Colonic mucosa (tissue), 4 donors: ENCODE data around the gene UGGT2. TPM values are rescaled to one million over a fixed set of nuclear protein-coding genes. Genes with fewer than 3 reads are reported as not detected.

ENCODE experiments used
- DNase-seq: peaks from one replicate; pipeline ENCODE4 v3.0.0-alpha.2; 2020
- H3K27ac ChIP-seq: fragments of 200-600 bp; one replicate; pipeline ENCODE4 v1.8.0; 2021
- H3K27me3 ChIP-seq: fragments of 200-600 bp; one replicate; pipeline ENCODE4 v1.8.0; 2021
- H3K36me3 ChIP-seq: fragments of 200-600 bp; one replicate; pipeline ENCODE4 v1.8.0; 2021
- H3K4me1 ChIP-seq: fragments of 200-600 bp; one replicate; pipeline ENCODE4 v1.8.0; 2021; ENCODE audit warnings: mild to moderate bottlenecking
- H3K4me3 ChIP-seq: fragments of 200-600 bp; one replicate; pipeline ENCODE4 v1.8.0; 2021
- H3K9ac ChIP-seq, 2 donors: one replicate each; pipeline ENCODE4 v1.7.0; 2013; ENCODE audit warnings: control low read depth in 2 of 2, low read depth in 2 of 2, low read length in 2 of 2
- H3K9me3 ChIP-seq: fragments of 200-600 bp; one replicate; pipeline ENCODE4 v1.8.0; 2021
- CTCF ChIP-seq: fragments of 200-600 bp; IDR thresholded peaks from one replicate; pipeline ENCODE4 v1.8.0; 2022; ENCODE audit warnings: antibody characterized with exemption, mild to moderate bottlenecking
- intact Hi-C: fragments of 100-400 bp; cut with DNase I; formaldehyde crosslinking; loops from one replicate; pipeline ENCODE4 v1.14.1; 2022
- total RNA-seq, 2 donors: library from RNA; stranded (reverse); fragmentation: NEBNext Ultra II Directional in 1 of 2; extraction: Animal tissue kit (Norgen Biotek cat#: 25700) in 1 of 2; gene quantifications; one replicate each; pipeline ENCODE4 v1.2.1, GENCODE V29; 2021
- donor health status: healthy.
- donor health status: DM: no; HTN: no; CAD: no.
- donor health status: DM: no; HTN: no; CAD: no.

UGGT2 gene
- total RNA-seq, 2 donors from 2014 or later, result 16.3 to 18.0 TPM

GRCh38 chr13:96081888-96082287 is 28.7 kb upstream of the UGGT2 start:
- H3K27me3 ChIP-seq, result no peaks in the 10 kb centered on the region
- H3K36me3 ChIP-seq, result no peaks in the 10 kb centered on the region
- H3K27ac ChIP-seq, result no peak overlapping the region
- TF ChIP-seq CTCF, result no peak
- H3K4me3 ChIP-seq, result no peak overlapping the region
- intact Hi-C loops, result no loop called here
- H3K9me3 ChIP-seq, result no peaks in the 10 kb centered on the region
- DNase-seq, result no peak
- no peaks in the 10 kb centered on the region for H3K4me1 ChIP-seq
- H3K9ac ChIP-seq, result no peak overlapping the region

GRCh38 chr13:96080676-96081075 is 27.5 kb upstream of the UGGT2 start:
- intact Hi-C loops, result no loop called here
- Histone ChIP-seq H3K9ac (no peak overlapping the region), H3K27me3 (no peaks in the 10 kb centered on the region), H3K4me1 (no peaks in the 10 kb centered on the region), H3K27ac (no peak overlapping the region), H3K9me3 (no peaks in the 10 kb centered on the region), H3K4me3 (no peak overlapping the region), H3K36me3 (no peaks in the 10 kb centered on the region)
- no peak for TF ChIP-seq CTCF
- no peak for DNase-seq

- TF ChIP-seq CTCF, result no peak
- Histone ChIP-seq H3K9ac (no peak overlapping the region), H3K27me3 (no peaks in the 10 kb centered on the region), H3K36me3 (no peaks in the 10 kb centered on the region), H3K4me3 (no peak overlapping the region), H3K9me3 (no peaks in the 10 kb centered on the region), H3K27ac (no peak overlapping the region), H3K4me1 (no peaks in the 10 kb centered on the region)
- DNase-seq, result no peak
- intact Hi-C loops, result loop anchor here (10.0 kb wide), 1 partner anchor 51 kb away; no protein-coding TSS in a partner anchor
Observed at GRCh38 chr13:96075953-96076543, 22.8 kb upstream of the UGGT2 start.

GRCh38 chr13:96072392-96072791 is 19.2 kb upstream of the UGGT2 start:
- Histone ChIP-seq H3K36me3 (no peaks in the 10 kb centered on the region), H3K9me3 (no peaks in the 10 kb centered on the region), H3K27ac (no peak overlapping the region), H3K4me1 (no peaks in the 10 kb centered on the region), H3K27me3 (no peaks in the 10 kb centered on the region), H3K4me3 (no peak overlapping the region), H3K9ac (no peak overlapping the region)
- DNase-seq, result no peak
- intact Hi-C loops, result loop anchor here (10.0 kb wide), 1 partner anchor 48 kb away; no protein-coding TSS in a partner anchor
- no peak for TF ChIP-seq CTCF

- H3K36me3 ChIP-seq, result no peaks in the 10 kb centered on the region
- intact Hi-C loops, result loop anchor here (10.0 kb wide), 1 partner anchor 47 kb away; no protein-coding TSS in a partner anchor
- no peaks in the 10 kb centered on the region for H3K9me3 ChIP-seq
- DNase-seq, result no peak
- H3K27me3 ChIP-seq, result no peaks in the 10 kb centered on the region
- no peak for TF ChIP-seq CTCF
- no peak overlapping the region for H3K9ac ChIP-seq
- no peak overlapping the region for H3K27ac ChIP-seq
- H3K4me3 ChIP-seq, result no peak overlapping the region
- H3K4me1 ChIP-seq, result no peaks in the 10 kb centered on the region
Observed at GRCh38 chr13:96071504-96071903, 18.3 kb upstream of the UGGT2 start.
